HG02763 (cell line): ENCODE measurements around the gene EFNA2.
A peak's percentile ranks its signal among the peaks of the same experiment; 100 is the strongest.

Source experiments
- ATAC-seq: cut with Tn5 transposase; IDR thresholded peaks from one replicate; pipeline ENCODE4 v1.9.1; 2021; ENCODE audit warnings: mild to moderate bottlenecking, moderate library complexity; ENCODE audit not compliant: unreplicated experiment

EFNA2 gene

GRCh38 chr19:1271528-1272422 is 13.9 kb upstream of the EFNA2 start:
- no peak for ATAC-seq

- no peak for ATAC-seq
These were observed 13.0 kb upstream of the EFNA2 start for GRCh38 chr19:1272423-1273262.

GRCh38 chr19:1273263-1274041 is 12.2 kb upstream of the EFNA2 start:
- no peak for ATAC-seq

- ATAC-seq, result no peak
These were observed 11.4 kb upstream of the EFNA2 start for GRCh38 chr19:1274081-1274851.

- no peak for ATAC-seq
These were observed 10.8 kb upstream of the EFNA2 start for GRCh38 chr19:1274852-1275259.

GRCh38 chr19:1275260-1275975 is 10.3 kb upstream of the EFNA2 start, which contains the start of gene FAM174C:
FAM174C (plus strand) TSS chr19:1275530; CDS start chr19:1275550, 20 bp downstream.
- ATAC-seq, result peak; percentile 77

GRCh38 chr19:1275976-1276627 is 9.6 kb upstream of the EFNA2 start:
- no peak for ATAC-seq

- ATAC-seq, result no peak
These were observed 9.0 kb upstream of the EFNA2 start for GRCh38 chr19:1276628-1277022.

- ATAC-seq, result no peak
These were observed 8.6 kb upstream of the EFNA2 start for GRCh38 chr19:1277061-1277460.

- ATAC-seq, result no peak
These were observed 7.6 kb upstream of the EFNA2 start for GRCh38 chr19:1278074-1278473.

GRCh38 chr19:1278713-1279660 is 6.7 kb upstream of the EFNA2 start:
- no peak for ATAC-seq

GRCh38 chr19:1279782-1280341 is 5.8 kb upstream of the EFNA2 start:
- no peak for ATAC-seq

GRCh38 chr19:1280636-1281568 is 4.8 kb upstream of the EFNA2 start:
- ATAC-seq, result no peak

GRCh38 chr19:1281569-1282287 is 3.9 kb upstream of the EFNA2 start:
- no peak for ATAC-seq

GRCh38 chr19:1282588-1283206 is 3.0 kb upstream of the EFNA2 start:
- ATAC-seq, result no peak
